Measurements from ENCODE around the gene RNF151. TPM values are rescaled to one million over a fixed set of nuclear protein-coding genes. Genes with fewer than 3 reads are reported as not detected.
A peak's percentile ranks its signal among the peaks of the same experiment; 100 is the strongest.

RNF151 gene
- total RNA-seq, 5 donors from 2014 or later (not counting 1 experiment from before 2014, with no cell fraction given), result 0.38 to 0.66 (median 0.44) TPM; not detected in 2

GRCh38 chr16:2003827-2004641, 37.4 kb downstream of the RNF151 start:
- Histone ChIP-seq H3K4me1 (ENCODE audit: control insufficient read depth in 1 of 2, extremely low read depth in 1 of 2, insufficient read depth in 2 of 2, low read length in 2 of 2) (peaks cover 13 to 59% of the 10 kb centered on the region in 2 experiments), H3K4me3 (ENCODE audit: control insufficient read depth in 1 of 2, extremely low read depth in 1 of 2, low read length in 1 of 2) (no peak overlapping the region), H3K27ac (ENCODE audit: low read length) (no peak overlapping the region), H3K36me3 (ENCODE audit: control insufficient read depth in 2 of 2, extremely low read depth in 1 of 2, insufficient read depth in 1 of 2, low read length in 1 of 2) (peaks cover 26 to 46% of the 10 kb centered on the region in 2 donors), H3K27me3 (replicated peaks in 1 of 2; ENCODE audit: control insufficient read depth in 2 of 2, extremely low read depth in 1 of 2, insufficient read depth in 2 of 2, low read length in 1 of 2) (no peaks in the 10 kb centered on the region), H3K9me3 (no peaks in the 10 kb centered on the region)
- Mint-ChIP-seq H3K4me1 (peaks cover 36 to 45% (median 36%) of the 10 kb centered on the region in 3 donors), H3K27me3 (no peaks in the 10 kb centered on the region), H3K4me3 (no peak overlapping the region), H3K9me3 (no peaks in the 10 kb centered on the region), H3K36me3 (peaks cover 8% of the 10 kb centered on the region), H3K27ac (no peak overlapping the region)
- DNase-seq, result peak; percentile 67 to 91 (median 83)
- ChIA-PET POLR2A (interaction anchor here (0.5 to 0.9 kb wide), 2 partner anchors 39 to 518 kb away, joined by 3 to 4 read pairs; partner anchors contain the start of gene RPS2 (in 1 of the 2)), CTCF (interaction anchor here (0.6 to 1.5 kb wide), 7 partner anchors 12 to 586 kb away, joined by 3 to 8 read pairs (median 4); partner anchors contain the start of genes MSRB1 (in 1 of the 2) and TRAF7 (in 1 of the 2))
- WGBS (ENCODE audit: insufficient coverage), result 41% methylated on average over 32 of the region's 36 CpGs
- peak; percentile 88 to 93 (median 90) for ATAC-seq (replicated peaks in 1 of 4)

- Histone ChIP-seq H3K4me1 (ENCODE audit: control insufficient read depth in 1 of 2, extremely low read depth in 1 of 2, insufficient read depth in 2 of 2, low read length in 2 of 2) (peaks cover 14 to 61% of the 10 kb centered on the region in 2 experiments), H3K9me3 (no peaks in the 10 kb centered on the region), H3K27ac (ENCODE audit: low read length) (no peak overlapping the region), H3K4me3 (ENCODE audit: control insufficient read depth in 1 of 2, extremely low read depth in 1 of 2, low read length in 1 of 2) (no peak overlapping the region), H3K36me3 (ENCODE audit: control insufficient read depth in 2 of 2, extremely low read depth in 1 of 2, insufficient read depth in 1 of 2, low read length in 1 of 2) (peaks cover 21 to 37% of the 10 kb centered on the region in 2 donors), H3K27me3 (replicated peaks in 1 of 2; ENCODE audit: control insufficient read depth in 2 of 2, extremely low read depth in 1 of 2, insufficient read depth in 2 of 2, low read length in 1 of 2) (no peaks in the 10 kb centered on the region)
- ChIA-PET POLR2A (interaction anchor here (0.5 to 0.9 kb wide), 2 partner anchors 40 to 517 kb away, joined by 3 to 4 read pairs; partner anchors contain the start of gene RPS2 (in 1 of the 2)), CTCF (interaction anchor here (0.6 to 1.5 kb wide), 5 partner anchors 12 to 150 kb away, joined by 3 to 6 read pairs (median 4); partner anchors contain the start of genes MSRB1 (in 1 of the 2) and TRAF7 (in 1 of the 2))
- no peak overlapping the region for H3K4me3 Mint-ChIP-seq
- no peaks in the 10 kb centered on the region for H3K9me3 Mint-ChIP-seq
- no peaks in the 10 kb centered on the region for H3K27me3 Mint-ChIP-seq
- 90% methylated on average over 27 of the region's 34 CpGs for WGBS (ENCODE audit: insufficient coverage)
- H3K4me1 Mint-ChIP-seq, result peaks cover 36 to 45% (median 37%) of the 10 kb centered on the region in 3 donors
- DNase-seq (no peak), ATAC-seq (replicated peaks in 1 of 4) (no peak)
- H3K27ac Mint-ChIP-seq, result no peak overlapping the region
- H3K36me3 Mint-ChIP-seq, result peaks cover 8% of the 10 kb centered on the region
Observed at GRCh38 chr16:2004795-2005517, 38.3 kb downstream of the RNF151 start.

GRCh38 chr16:2005646-2006045, 39.0 kb downstream of the RNF151 start:
- H3K36me3 ChIP-seq (ENCODE audit: control insufficient read depth in 2 of 2, extremely low read depth in 1 of 2, insufficient read depth in 1 of 2, low read length in 1 of 2), result peaks cover 21 to 32% of the 10 kb centered on the region in 2 donors
- peaks cover 19 to 68% of the 10 kb centered on the region in 2 experiments for H3K4me1 ChIP-seq (ENCODE audit: control insufficient read depth in 1 of 2, extremely low read depth in 1 of 2, insufficient read depth in 2 of 2, low read length in 2 of 2)
- H3K4me3 Mint-ChIP-seq, result peak overlapping the region in 1 of 3 donors; percentile 58
- H3K4me1 Mint-ChIP-seq, result peaks cover 41 to 52% (median 42%) of the 10 kb centered on the region in 3 donors
- H3K9me3 Mint-ChIP-seq, result no peaks in the 10 kb centered on the region
- no peak for DNase-seq
- no peak overlapping the region for H3K27ac ChIP-seq (ENCODE audit: low read length)
- no peaks in the 10 kb centered on the region for H3K9me3 ChIP-seq
- ChIA-PET POLR2A (no interaction called here), CTCF (interaction anchor here in 1 of 2 donors (0.6 kb wide), 1 partner anchor 127 kb away, joined by 4 read pairs; no protein-coding TSS in a partner anchor)
- H3K4me3 ChIP-seq (ENCODE audit: control insufficient read depth in 1 of 2, extremely low read depth in 1 of 2, low read length in 1 of 2), result no peak overlapping the region
- no peak overlapping the region for H3K27ac Mint-ChIP-seq
- H3K27me3 ChIP-seq (replicated peaks in 1 of 2; ENCODE audit: control insufficient read depth in 2 of 2, extremely low read depth in 1 of 2, insufficient read depth in 2 of 2, low read length in 1 of 2), result no peaks in the 10 kb centered on the region
- no peak for ATAC-seq (replicated peaks in 1 of 4)
- 86% methylated on average over 21 of the region's 21 CpGs for WGBS (ENCODE audit: insufficient coverage)
- no peaks in the 10 kb centered on the region for H3K27me3 Mint-ChIP-seq
- peaks cover 8% of the 10 kb centered on the region for H3K36me3 Mint-ChIP-seq

- Mint-ChIP-seq H3K4me3 (peak overlapping the region in 2 of 3 donors; percentile 9 to 58), H3K27me3 (no peaks in the 10 kb centered on the region), H3K9me3 (no peaks in the 10 kb centered on the region), H3K36me3 (peaks cover 5% of the 10 kb centered on the region), H3K4me1 (peaks cover 41 to 52% (median 42%) of the 10 kb centered on the region in 3 donors), H3K27ac (no peak overlapping the region)
- Histone ChIP-seq H3K27ac (ENCODE audit: low read length) (no peak overlapping the region), H3K4me3 (ENCODE audit: control insufficient read depth in 1 of 2, extremely low read depth in 1 of 2, low read length in 1 of 2) (no peak overlapping the region), H3K27me3 (replicated peaks in 1 of 2; ENCODE audit: control insufficient read depth in 2 of 2, extremely low read depth in 1 of 2, insufficient read depth in 2 of 2, low read length in 1 of 2) (no peaks in the 10 kb centered on the region), H3K36me3 (ENCODE audit: control insufficient read depth in 2 of 2, extremely low read depth in 1 of 2, insufficient read depth in 1 of 2, low read length in 1 of 2) (peaks cover 19 to 26% of the 10 kb centered on the region in 2 donors), H3K9me3 (no peaks in the 10 kb centered on the region), H3K4me1 (ENCODE audit: control insufficient read depth in 1 of 2, extremely low read depth in 1 of 2, insufficient read depth in 2 of 2, low read length in 2 of 2) (peaks cover 19 to 70% of the 10 kb centered on the region in 2 experiments)
- DNase-seq (no peak), ATAC-seq (replicated peaks in 1 of 4) (no peak)
- 97% methylated on average over 7 of the region's 8 CpGs for WGBS (ENCODE audit: insufficient coverage)
- ChIA-PET CTCF (no interaction called here), POLR2A (no interaction called here)
Observed at GRCh38 chr16:2006317-2006716, 39.7 kb downstream of the RNF151 start.

- H3K36me3 ChIP-seq (ENCODE audit: control insufficient read depth in 2 of 2, extremely low read depth in 1 of 2, insufficient read depth in 1 of 2, low read length in 1 of 2), result peaks cover 12 to 17% of the 10 kb centered on the region in 2 donors
- Mint-ChIP-seq H3K4me1 (peaks cover 41 to 52% (median 42%) of the 10 kb centered on the region in 3 donors), H3K9me3 (no peaks in the 10 kb centered on the region), H3K36me3 (peaks cover 3% of the 10 kb centered on the region), H3K27me3 (no peaks in the 10 kb centered on the region), H3K4me3 (peak overlapping the region; percentile 82 to 87 (median 84)), H3K27ac (peak overlapping the region; percentile 44 to 88)
- POLR2A ChIA-PET, result no interaction called here
- peaks cover 19 to 70% of the 10 kb centered on the region in 2 experiments for H3K4me1 ChIP-seq (ENCODE audit: control insufficient read depth in 1 of 2, extremely low read depth in 1 of 2, insufficient read depth in 2 of 2, low read length in 2 of 2)
- CTCF ChIA-PET, result no interaction called here
- H3K4me3 ChIP-seq (ENCODE audit: control insufficient read depth in 1 of 2, extremely low read depth in 1 of 2, low read length in 1 of 2), result peak overlapping the region in 1 of 2 donors; percentile 1
- peak overlapping the region; percentile 53 for H3K27ac ChIP-seq (ENCODE audit: low read length)
- H3K9me3 ChIP-seq, result no peaks in the 10 kb centered on the region
- ATAC-seq (replicated peaks in 1 of 4), result no peak
- 83% methylated on average over 12 of the region's 16 CpGs for whole genome bisulfite sequencing (ENCODE audit: insufficient coverage)
- no peak for DNase-seq
- H3K27me3 ChIP-seq (replicated peaks in 1 of 2; ENCODE audit: control insufficient read depth in 2 of 2, extremely low read depth in 1 of 2, insufficient read depth in 2 of 2, low read length in 1 of 2), result no peaks in the 10 kb centered on the region
Observed at GRCh38 chr16:2007081-2007836, 40.6 kb downstream of the RNF151 start.
